Measurements from ENCODE around the gene ZNF688.

GRCh38 chr16:30570636-30571444 is 674 bp downstream of the ZNF688 start:
- TF ChIP-seq POLR2A (IDR thresholded peaks at IDR 0.05) (no peak), CTCF (IDR thresholded peaks at IDR 0.05) (no peak)

Measured in uterus (tissue), 2 donors.